GM12865 (cell line): ENCODE measurements around the gene MICA.
"Not testable (repeated sequence)": the region's sequence is repeated elsewhere in the genome, so short reads cannot be mapped to it uniquely, and the experiment has no call there.

Experiments used
- DNase-seq: peaks from one replicate; pipeline ENCODE4 v3.0.0; 2010; ENCODE audit warnings: low read depth
- H3K4me3 ChIP-seq: 2 replicates; pipeline ENCODE4 v1.5.1; 2011; ENCODE audit warnings: mild to moderate bottlenecking, low read depth, low read length, control low read depth
- TF ChIP-seq, protein P1 (sequence below): IDR thresholded peaks from 2 replicates; pipeline ENCODE4 v1.5.1; 2011; ENCODE audit warnings: low read length, control low read depth, low read depth, inconsistent platforms; ENCODE audit not compliant: insufficient read depth; ENCODE audit errors: missing control alignments

MICA gene

GRCh38 chr6:31394381-31394780, 9.0 kb upstream of the MICA start:
- DNase-seq: no peak
- TF ChIP-seq, protein P1, sequence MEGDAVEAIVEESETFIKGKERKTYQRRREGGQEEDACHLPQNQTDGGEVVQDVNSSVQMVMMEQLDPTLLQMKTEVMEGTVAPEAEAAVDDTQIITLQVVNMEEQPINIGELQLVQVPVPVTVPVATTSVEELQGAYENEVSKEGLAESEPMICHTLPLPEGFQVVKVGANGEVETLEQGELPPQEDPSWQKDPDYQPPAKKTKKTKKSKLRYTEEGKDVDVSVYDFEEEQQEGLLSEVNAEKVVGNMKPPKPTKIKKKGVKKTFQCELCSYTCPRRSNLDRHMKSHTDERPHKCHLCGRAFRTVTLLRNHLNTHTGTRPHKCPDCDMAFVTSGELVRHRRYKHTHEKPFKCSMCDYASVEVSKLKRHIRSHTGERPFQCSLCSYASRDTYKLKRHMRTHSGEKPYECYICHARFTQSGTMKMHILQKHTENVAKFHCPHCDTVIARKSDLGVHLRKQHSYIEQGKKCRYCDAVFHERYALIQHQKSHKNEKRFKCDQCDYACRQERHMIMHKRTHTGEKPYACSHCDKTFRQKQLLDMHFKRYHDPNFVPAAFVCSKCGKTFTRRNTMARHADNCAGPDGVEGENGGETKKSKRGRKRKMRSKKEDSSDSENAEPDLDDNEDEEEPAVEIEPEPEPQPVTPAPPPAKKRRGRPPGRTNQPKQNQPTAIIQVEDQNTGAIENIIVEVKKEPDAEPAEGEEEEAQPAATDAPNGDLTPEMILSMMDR: no peak

DNA sequence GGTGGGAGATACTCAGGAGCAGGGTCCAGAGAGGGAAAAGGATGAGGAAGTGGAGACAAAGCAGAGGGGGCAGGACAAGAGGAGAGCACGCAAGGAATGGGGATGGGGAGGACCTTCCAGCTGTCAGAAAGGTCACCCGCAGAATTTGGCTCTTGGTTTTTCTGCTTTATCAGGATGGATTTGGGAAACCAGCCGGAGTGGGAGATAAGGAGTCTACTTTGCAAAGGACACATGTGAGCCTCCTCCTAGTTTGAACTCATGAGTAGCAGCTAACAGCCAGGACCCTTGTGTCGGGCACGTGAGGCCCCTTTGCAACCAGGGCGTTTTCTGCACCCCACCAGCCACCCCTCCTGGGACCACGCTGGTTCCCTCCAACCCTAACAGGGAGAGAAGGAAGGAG, 7.6 kb upstream of the MICA start:
- TF ChIP-seq, protein P1: no peak
- DNase-seq: no peak
- H3K4me3 ChIP-seq: no peak overlapping the region

More at GRCh38 chr6:31394381-31394780, 9.0 kb upstream of the MICA start:
- no peak overlapping the region for H3K4me3 ChIP-seq

GRCh38 chr6:31396422-31397152, 6.8 kb upstream of the MICA start:
- no peak overlapping the region for H3K4me3 ChIP-seq
- TF ChIP-seq, protein P1: peak; percentile 83
- DNase-seq: peak; percentile 86

DNA sequence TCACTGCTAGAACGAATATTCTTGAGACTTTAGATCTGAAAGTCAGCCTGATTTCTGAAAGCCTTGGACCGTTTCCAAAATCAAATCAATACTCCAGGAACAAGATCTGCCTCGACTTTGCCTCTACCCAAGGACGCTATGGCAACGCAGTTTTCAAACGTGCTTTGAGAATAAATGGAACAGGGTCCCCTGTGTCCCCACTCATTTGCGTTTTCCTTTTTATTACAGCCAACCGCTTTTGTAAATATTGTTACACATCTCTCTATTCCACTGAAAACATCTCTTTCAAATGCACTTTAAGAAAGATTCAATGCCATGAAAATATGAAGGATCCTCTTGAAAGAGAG, 6.3 kb upstream of the MICA start:
- not testable (repeated sequence) for H3K4me3 ChIP-seq

DNA sequence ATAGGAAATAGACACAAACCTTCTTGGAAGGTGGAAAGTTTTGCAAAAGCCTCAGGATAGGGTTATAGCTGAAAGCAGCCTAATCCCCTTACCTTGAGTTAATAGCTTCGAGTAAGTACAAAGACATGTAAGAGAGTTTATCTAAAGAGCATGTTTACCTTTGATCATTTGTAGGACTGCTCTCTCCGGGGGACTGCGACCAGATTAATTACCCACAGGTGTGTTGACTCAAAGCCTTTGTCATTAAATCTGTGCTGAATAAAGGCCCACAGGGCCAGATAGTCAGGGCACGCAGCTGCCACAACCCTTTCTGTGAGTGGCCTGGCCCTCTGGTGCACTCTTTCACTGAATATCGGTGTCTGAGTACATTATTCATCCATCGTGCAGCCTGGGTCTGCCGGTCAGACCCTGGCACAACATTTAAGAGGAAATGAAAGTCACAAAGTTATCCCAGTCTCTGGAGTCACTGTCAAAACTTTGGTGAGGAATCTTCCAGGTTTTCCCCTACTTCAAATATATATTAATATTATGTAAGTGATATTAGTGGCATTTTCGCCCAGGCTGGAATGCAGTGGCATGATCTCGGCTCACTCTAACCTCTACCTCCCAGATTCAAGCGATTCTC, 5.4 kb upstream of the MICA start:
- no peak for DNase-seq
- TF ChIP-seq, protein P1: no peak
- H3K4me3 ChIP-seq: no peak overlapping the region

More for the DNA sequence above, 6.3 kb upstream of the MICA start:
- DNase-seq: not testable (repeated sequence)

- DNase-seq: peak; percentile 77
- peak overlapping the region; percentile 94 for H3K4me3 ChIP-seq
- TF ChIP-seq, protein P1: peak; percentile 95
These were observed 3.6 kb upstream of the MICA start for GRCh38 chr6:31399589-31400466.
